Umbilical cord (tissue), 2 donors: Measurements from ENCODE around the gene CENPS. TPM values are rescaled to one million over a fixed set of nuclear protein-coding genes. Genes with fewer than 3 reads are reported as not detected.
"Not testable (repeated sequence)": the region's sequence is repeated elsewhere in the genome, so short reads cannot be mapped to it uniquely, and the experiment has no call there.

Experiments
- DNase-seq: peaks from one replicate; pipeline ENCODE4 v3.0.0-alpha.2; 2015; ENCODE audit warnings: low spot score
- total RNA-seq: library from RNA; depleted of rRNA; stranded (reverse); fragments of >200 nt; gene quantifications from one replicate; pipeline ENCODE4 v1.2.3, GENCODE V29; 2014; ENCODE audit warnings: low replicate concordance; ENCODE audit not compliant: insufficient read depth

Gene CENPS
- 9.9 TPM for total RNA-seq

DNA sequence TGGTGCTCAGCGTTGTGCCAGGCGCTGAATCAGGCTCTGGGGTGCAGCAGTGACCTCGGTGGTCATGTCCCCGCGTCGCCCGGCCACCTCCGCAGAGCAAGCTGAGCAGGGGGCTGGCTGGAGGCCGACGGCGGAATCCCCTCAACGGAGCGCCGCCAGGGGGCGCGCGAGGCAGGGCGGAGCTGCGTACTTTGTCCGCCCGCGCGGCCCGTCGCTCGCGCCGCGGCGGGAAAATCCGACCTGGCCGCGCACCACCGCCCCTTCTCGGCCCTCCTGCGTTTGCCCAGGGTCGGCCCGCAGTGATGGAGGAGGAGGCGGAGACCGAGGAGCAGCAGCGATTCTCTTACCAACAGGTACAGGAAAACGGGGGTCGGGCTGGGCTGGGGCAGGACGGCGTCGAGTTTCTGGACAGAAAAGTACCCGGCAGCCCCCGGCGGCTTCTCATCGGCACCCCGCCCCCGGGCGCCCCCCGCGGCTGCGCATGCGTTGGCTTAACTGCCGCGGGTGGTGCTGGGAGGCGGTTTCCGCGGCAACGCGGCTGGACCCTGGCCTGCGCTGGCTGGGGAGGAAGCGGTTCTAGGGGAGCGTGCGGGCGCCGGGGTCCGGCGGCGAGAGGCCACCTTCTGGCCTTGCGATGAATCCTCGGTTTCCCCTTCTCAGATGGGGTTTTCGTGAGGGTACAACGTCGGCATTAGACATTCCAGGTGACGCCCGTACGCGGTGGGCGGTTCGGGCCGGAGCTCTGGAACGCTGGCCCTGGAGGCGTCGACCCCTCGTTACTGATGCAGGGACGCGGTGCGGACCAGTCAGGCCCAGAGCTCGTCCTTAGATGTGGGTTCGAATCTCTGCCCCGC, at the start of gene CENPS:
TSS of gene CENPS (plus strand) at position 218 of the 854 bp plus-strand sequence. CDS start at position 303, 85 bp downstream.
- DNase-seq, result peak; percentile 95

GRCh38 chr1:10380594-10381275, 49.5 kb upstream of the CENPS start:
- no peak for DNase-seq

DNA sequence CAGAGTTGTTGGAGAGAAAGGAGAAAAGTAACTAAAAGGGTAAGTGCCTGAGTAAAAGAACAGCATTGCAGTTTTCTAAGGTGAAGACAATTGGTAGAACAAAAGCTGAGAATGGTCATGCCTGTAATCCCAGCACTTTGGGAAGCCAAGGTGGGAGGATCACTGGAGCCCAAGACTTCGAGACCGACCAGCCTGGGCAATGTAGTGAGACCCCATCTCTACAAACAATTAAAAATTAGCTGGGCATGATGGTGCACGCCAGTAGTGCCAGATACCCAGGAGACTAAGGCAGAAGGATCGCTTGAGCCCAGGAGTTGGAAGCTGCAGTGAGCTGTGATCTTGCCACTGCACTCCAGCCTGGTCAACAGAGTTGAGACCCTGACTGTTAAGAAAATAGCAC, 46.6 kb upstream of the CENPS start:
- no peak for DNase-seq

GRCh38 chr1:10384219-10384618, 46.0 kb upstream of the CENPS start:
- no peak for DNase-seq

DNA sequence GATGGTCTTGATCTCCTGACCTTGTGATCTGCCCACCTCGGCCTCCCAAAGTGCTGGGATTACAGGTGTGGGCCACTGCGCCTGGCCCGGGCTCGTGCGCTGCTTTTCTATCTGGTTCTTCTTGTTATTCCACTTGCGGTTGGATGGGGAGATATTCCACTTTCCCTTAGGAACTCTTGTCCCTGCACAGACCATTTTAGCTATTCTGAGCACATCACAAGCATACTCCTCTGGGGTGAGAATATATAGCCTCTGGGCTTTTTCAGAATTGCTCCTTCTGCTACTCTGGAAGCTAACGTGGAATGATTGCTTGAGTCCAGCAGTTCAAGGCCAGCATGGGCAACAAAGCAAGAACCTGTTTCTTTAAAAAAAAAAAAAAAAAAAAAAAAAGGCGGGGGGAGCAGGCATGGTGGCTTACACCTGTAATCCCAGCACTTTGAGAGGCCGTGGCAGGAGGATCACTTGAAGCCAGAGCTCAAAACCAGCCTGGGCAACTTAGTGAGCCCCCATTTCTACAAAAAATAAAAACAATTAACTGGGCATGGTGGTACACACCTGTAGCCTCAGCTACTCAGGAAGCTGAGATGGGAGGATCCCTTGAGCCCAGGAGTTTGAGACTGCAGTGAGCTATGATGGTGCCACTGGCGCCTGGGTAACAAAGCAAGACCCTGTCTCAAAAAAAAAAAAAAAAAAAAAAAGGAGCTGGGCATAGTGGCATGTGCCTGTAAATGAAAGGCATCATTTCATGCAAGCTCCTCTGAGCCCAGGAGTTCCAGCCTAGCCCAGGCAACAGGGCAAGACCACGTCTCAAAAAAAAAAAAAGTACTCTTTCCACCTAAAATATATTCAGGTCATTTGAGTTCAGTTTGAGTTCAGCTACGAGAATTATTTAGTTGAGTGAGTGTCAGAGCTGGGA, 43.2 kb upstream of the CENPS start:
- no peak for DNase-seq

- DNase-seq, result peak; percentile 96
Observed at GRCh38 chr1:10387677-10388386, 42.4 kb upstream of the CENPS start.

DNA sequence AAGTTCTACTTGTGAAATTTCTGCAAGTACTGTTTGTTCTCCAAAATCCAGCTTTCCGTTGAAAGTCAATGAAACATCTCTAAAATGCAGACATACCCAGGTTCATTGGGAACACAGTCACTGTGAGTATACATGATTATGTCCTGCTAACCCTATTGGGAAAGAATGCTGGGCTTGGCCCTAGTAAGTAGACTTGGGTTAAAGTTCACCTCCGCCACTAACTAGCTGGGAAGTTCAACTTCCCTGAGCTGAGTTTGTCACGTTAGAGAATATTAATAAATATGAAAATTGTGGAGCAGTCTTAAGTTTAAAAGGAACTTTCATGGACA, 41.9 kb upstream of the CENPS start:
- no peak for DNase-seq

GRCh38 chr1:10389271-10389973, 40.8 kb upstream of the CENPS start:
- DNase-seq, result no peak

GRCh38 chr1:10396870-10397269, 33.4 kb upstream of the CENPS start:
- DNase-seq, result no peak

DNA sequence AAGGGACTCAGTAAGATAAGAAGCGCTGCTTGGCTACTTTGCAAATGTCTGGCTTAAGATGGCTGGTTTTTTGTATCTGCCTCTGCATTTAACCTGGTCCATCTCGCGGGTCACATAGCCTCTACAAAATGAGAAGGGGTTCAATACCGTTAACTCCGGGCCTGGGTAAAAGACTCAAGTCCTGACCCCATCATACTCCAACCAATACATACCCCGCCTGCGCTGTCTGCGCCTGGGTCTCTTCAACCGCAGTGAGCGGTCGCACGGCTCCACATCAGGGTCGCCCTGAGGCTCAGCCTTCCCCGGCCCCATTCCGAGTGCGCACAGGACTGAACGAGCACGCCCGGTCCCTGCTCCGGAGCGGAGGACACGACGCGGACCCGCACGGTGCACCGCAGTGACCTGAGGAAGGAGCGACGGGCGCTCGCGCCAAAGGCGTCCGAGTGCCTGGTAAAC, 31.9 kb upstream of the CENPS start:
- no peak for DNase-seq

GRCh38 chr1:10398734-10399443, 31.3 kb upstream of the CENPS start, which contains the start of gene PGD:
Gene PGD, plus strand, starts transcription at chr1:10399064. Its CDS starts 54 bp downstream, at chr1:10399118.
- DNase-seq, result peak; percentile 99

DNA sequence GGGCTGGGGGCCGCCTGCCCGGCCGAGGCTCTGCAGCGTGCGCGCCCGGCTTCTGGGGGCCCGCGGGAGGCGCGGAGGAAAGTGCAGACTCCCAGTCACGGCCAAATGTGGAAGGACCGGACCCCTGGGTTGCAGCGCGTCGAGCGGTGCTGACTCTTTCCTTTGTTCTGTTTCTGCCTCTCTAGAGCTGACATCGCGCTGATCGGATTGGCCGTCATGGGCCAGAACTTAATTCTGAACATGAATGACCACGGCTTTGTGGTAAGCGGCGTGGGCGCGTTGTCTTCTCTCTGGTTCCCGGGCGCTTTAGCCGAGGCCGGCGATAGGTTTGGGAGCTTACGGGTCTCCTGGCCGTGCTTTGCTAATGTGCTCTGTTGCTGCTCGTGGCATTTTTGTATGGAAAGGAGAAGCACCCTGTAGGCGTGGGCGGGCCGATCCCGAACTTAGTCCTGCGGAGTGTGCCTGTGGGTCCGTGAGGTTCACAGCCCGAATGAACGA, 30.7 kb upstream of the CENPS start:
- peak; percentile 62 for DNase-seq

GRCh38 chr1:10400013-10400412, 30.2 kb upstream of the CENPS start:
- DNase-seq, result no peak

GRCh38 chr1:10401281-10401680, 29.0 kb upstream of the CENPS start:
- no peak for DNase-seq

- DNase-seq, result no peak
Observed at GRCh38 chr1:10402729-10403274, 27.4 kb upstream of the CENPS start.

GRCh38 chr1:10407201-10407600, 23.0 kb upstream of the CENPS start:
- no peak for DNase-seq

DNA sequence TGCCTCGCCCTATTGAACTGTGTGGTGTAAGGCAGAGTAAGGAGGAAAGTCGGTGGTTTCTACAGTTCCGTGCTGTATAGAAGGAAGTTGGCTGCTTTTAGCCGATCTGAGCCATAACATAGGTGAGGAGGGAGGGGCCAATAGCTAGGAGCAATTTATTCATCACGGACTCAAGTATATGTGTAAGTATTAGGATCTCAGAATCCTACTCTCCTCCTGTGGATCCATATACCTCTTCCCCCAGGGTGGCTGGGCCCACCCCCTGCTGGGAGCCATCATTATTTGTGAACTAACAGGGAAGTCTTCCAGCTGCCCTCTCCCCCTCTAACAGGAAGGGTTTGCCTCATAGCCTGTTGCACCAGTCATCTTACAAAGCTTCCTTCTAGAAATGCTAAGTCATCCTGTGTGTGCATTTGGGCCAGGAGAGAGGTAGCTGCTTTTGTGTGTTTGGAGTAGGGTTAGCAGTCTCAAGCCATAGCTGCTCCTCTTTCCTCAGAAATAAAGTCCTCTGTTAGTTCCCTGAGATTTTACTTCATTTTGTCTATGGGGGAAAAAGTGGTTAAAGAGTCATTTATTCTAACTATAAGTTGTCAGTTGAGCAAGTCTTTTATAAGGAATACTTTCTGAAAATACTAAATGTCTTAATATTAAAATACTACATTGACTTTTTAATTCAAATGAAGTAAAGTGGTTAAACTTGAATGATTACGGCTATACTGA, 14.9 kb upstream of the CENPS start:
- DNase-seq, result peak; percentile 19

GRCh38 chr1:10415967-10416366, 14.3 kb upstream of the CENPS start:
- not testable (repeated sequence) for DNase-seq

DNA sequence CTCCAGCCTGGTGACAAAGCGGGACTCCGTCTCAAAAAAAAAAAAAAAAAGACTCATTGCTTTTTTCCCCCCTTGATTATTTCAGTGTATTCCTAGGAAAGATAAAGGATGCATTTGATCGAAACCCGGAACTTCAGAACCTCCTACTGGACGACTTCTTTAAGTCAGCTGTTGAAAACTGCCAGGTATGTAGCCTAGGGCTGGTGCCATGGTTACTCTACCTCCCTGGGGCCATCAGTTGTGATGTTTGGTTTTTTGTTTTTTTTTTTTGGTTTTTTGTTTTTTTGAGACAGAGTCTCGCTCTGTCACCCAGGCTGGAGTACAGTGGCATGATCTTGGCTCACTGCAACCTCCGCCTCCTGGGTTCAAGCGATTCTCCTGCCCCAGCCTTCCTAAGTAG, 11.5 kb upstream of the CENPS start:
- DNase-seq, result not testable (repeated sequence)
